ENCODE results near the gene TMEM273.

TMEM273 gene

DNA sequence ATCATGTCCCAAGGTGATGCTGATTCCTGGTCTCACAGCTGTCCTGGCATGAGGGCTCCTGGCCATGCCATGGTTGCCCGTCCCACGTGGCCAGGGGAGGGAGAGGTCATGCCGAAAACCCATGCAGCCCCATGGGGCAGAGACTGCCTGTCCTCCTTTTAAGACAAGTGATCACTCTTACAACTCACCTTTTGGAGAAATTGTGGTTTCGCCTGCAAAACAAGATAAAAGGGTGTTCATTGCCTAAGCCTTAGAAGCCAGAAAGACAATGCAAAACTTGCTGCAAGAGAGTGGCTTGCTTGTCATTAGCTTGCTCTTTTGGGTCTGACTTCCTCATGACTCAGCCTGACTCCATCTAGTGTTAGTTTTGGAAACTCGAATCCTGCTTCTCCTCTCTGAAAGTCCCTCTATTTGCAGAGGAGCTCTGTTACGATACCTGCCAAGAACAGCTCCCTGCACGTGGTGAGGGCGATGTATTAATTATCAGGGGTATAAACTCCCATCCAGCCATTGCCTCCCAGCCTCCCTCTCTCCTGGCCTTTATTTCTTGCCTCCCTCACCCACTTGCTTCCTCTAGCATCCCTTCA lies 26.7 kb downstream of the TMEM273 start:
- no peak for DNase-seq

DNA sequence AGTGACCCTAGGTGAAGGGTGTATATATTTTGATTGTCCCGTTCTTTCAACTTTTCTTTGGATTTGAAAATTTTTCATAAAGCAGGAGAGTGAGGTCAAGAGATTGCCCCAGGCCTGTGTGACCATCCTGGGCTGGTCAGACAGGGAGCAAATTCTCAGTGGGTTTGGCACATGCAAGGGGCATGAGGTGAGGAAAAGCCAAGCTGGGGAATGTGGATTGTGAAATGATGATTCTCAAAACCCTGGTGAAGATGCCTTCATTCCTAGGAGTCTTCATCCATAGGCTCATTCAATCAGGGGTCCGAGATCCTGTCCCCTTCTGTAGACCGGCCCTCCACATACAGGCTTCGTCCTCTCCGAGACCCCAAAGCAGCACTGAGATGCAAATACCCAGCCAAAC lies 27.4 kb downstream of the TMEM273 start:
- DNase-seq = no peak

DNA sequence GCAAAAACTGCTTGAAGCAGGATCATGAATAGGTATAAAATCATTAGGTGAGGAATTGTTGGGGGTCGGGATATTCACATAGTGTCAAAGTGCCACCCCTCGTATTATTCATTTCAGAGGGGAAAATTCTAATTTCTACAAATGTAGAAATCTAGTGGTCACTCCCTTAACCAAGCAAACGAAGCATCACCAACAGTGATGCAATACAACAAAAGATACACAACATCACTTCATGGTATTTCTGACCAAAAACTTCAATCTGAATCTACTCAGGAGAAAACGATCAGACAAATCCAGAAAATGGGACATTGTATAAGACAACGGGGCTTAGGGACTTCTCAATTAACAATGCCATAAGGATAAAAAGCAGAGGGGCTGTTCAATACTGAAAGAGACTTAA lies 28.1 kb downstream of the TMEM273 start:
- no peak for DNase-seq

DNA sequence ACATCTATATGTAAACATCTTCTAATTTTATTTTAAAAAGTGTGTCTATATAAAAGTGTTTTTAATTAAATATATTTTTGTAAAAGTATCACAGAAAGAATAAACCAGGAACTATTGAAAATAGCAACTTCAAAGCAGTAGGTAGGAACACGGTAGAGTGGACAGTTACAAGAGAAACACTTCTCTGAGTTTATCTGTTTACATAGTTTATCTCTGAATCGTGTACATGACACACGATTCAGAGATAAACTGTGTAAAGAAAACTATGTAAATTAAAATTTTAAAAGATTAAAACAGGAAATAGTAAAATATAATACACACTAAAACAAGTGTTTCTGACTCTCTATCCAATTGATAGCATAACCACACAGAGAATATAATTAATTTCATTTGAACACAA lies 29.3 kb downstream of the TMEM273 start:
- no peak for DNase-seq

DNA sequence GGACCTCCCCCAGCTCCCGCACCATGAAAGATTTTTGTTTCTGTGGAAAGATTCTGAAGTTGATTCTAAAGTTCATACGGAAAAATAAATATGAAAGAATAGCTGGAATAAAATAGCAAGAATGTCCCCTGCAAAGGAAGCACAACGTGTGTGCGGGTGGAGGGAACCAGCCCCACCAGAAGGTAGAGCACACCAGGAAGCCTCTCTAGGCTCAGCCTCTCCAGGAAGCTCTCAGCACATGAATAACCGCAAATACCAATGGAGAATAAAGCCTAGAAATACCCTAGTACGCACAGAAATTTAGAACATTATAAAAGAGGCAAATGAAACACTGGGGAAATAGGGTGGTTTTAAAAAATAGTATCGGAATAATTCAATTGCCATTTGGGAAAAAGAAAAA lies 29.8 kb downstream of the TMEM273 start:
- no peak for DNase-seq

DNA sequence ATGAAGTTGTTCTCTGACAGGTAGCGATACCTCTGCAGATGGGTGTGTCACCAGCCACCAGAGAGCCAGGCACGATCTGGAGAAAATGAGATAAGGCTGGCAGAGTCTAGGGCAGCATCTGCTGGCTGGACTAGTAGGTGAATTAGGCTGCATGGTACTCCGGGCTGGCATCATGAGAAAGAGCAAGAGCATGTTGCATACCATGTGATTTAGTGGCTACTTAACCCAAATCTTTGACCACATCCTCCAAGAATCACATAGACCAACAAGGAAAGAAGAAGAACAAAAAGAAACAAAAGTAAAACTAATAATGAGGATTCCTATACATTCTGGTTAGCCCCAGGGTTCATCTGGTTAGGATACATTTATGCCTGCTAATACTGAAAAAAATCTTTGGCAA lies 31.0 kb downstream of the TMEM273 start:
- no peak for DNase-seq

DNA sequence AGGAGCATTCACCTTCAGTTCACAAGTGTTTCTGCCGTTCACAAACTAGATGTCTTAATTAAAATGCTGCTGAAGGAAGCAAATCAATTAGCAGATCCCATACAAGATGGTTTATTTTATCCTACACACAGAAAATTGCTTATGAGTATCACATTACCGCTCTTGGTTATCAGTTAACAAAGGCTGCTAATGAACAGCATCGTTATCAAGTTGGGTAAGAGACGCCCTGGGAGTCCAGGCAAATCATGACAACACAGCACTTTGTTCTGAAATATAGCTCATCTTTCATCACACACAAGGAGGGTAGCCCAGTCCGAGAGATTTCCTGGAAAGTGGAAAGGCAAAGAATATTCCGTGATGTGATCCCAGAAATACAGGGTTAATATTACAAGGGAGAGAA lies 33.5 kb downstream of the TMEM273 start:
- DNase-seq = no peak

DNA sequence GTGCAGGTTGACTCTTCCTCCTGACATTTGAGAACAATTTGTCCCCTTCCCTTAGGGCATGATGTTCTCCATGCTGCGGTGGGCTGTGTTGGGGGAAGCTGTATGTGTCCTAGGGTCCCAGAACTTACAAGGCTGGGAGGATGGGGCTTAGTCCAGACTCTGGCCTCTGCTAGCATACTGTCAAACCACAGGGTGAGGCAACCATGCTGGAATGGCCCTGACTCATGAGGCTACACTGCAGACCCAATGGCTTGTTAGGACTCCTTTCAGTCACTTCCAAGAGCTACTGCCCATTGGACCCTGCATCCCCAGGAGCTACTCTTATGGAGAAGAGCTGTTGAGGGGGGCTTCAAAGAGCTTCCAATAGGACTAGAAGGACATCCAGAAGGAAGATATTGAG lies 34.2 kb downstream of the TMEM273 start:
- DNase-seq = no peak

DNA sequence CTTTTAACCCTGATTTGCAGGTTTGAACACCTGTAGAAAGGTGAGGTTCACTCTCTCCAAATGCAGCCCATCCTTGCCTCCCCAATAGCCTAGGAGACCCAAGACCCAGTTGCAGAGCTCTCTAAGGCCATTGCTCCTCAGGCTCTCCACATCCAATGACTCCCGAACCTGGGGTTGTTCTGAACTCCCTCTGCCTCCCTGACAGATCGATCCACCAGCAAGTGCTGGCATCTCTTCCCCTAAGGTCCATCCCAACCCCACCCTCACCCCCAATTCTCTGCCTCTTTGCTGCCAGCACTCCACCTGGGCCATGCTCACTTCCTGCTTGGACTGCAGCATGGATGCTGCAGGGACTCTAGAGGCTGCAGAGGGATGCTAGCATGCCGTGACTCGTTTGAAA lies 35.1 kb downstream of the TMEM273 start:
- no peak for DNase-seq

DNA sequence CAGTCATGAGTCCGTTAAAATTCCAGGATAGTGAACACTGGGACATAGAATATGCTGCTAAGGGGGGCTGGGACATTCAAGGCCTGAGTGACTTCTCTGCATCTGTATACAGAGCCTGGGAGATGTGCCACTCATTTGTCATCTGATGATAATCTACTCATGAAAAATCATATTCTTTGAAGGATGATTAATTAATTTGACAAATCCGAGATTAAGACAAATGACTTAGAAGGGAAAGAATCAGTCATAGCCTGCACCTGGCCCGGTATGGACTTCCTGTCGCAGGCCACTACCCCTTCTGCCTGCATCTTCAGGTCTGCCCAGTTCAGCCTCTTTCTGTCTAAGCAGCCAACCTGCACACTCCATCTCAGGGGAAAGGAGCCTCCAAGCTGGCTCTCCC lies 35.5 kb downstream of the TMEM273 start:
- DNase-seq = no peak

DNA sequence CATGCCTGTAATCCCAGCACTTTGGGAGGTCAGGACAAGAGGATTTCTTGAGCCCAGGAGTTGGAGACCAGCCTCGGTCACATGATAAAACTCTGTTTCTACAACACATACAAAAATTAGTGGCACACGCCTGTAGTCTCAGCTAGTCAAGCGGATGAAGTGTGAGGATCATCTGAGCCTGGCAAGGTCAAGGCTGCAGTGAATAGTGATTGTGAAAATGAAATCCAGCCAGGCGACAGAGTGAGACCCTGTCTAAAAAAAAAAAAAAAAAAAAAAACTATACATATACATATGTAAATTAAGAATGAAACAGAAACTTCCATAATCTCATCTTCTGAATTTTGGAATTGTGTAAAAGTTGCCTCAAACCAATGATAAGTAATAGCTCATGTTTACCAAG lies 36.2 kb downstream of the TMEM273 start:
- no peak for DNase-seq

DNA sequence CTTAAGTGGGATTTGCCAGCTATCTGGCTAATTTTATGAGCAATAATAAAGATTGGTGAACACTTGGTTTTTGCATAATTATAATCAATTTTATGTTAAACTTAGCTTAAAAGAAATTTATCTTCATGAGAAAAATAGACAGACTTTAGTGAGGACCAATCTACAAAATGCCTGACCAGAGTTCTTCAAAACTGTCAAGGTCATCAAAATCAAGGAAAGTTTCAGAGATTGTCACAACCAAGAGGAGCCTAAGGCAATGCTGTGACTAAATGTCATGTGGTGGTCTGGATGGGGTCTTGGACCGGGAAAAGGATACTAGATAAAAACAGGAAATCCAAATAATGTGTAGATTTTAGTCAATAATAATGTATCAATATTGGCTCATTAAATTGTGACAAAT lies 36.7 kb downstream of the TMEM273 start:
- DNase-seq = no peak

DNA sequence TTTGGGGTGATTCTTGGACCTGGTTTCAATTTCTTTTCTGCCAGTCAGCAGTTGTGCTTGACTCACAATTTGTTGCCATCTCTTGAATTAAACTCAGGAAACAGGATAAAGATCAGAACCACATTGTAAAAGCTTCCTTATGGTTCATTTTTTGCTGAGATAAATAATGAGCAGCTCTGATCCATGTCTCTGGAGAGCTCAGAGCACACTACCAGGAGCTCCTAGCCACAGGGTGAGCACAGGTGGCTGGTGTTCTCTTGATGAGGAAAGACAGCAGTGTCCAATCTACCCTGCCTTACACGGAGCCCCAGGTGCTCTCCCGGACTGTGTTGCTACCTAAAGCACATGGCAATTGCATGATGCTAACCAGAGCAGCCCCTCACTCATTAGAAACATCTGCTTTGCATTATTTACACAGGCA lies 37.2 kb downstream of the TMEM273 start:
- DNase-seq = no peak

DNA sequence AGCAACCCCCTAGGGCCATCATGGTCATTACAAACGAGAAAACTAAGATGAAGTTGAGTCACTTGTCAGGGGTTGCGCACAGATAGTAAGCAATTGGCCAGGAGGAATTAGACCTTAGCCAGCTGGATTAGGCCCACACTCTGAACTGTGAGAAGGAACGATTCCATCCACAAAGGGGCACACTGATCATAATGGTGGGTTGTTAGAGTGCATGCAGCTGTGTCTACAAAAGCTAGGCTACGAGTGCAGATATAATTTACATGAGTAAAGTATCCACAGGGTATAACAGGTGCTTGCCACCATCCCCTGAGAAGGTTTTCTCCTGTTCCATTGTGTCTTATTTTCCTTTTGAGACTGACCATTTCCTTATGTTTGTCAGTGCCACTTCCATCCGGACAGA lies 37.8 kb downstream of the TMEM273 start:
- DNase-seq = no peak

DNA sequence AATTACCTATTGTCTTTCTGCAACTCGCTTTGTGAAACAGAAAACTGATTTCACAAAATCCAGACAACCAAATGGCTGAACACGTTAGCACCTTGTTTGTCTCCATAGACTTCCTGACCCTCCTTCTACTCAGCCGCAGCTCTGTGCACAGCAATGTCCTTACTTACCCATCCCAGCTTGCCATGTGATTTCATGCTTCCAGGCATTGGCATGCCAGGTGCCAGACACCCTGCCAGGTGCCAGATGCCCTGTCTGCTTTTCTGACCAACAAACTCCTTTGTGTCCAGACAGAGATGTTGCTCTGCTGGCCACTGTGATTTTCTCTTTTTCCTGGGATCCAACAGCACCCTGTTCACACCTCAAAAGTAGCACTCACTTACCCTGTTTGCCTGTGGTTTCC lies 38.3 kb downstream of the TMEM273 start:
- no peak for DNase-seq

DNA sequence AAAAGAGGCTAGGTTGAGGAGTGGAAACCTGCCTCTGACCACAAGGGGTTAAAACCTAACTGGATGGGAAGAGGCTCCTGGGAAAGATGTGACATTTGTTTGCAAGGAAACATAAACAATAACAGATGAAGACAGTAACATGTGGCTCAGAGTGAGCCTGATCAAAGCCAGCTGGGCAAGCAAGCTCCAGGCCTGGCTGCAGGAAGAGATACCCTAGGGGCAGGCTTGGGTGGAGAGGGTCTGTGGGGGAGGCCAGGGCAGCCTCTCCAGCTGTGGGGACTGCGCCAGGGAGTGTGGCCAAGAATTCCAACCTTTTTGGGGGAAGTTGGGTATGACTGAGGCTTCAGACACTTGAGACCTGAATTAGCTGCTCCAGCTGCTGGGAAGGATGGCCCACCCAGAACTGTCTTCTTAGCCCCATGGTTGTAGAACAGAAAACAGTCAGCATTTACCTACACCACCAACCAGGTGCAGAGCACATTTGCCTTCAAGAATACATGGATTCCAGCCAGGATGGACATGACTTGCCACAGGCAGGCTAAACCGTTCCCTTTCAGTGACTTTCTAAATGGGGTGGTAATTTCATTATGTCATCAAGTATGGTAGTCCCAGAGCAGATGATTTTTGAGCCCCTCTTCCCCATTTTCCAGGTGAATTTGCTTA lies 44.0 kb downstream of the TMEM273 start:
- DNase-seq = no peak

DNA sequence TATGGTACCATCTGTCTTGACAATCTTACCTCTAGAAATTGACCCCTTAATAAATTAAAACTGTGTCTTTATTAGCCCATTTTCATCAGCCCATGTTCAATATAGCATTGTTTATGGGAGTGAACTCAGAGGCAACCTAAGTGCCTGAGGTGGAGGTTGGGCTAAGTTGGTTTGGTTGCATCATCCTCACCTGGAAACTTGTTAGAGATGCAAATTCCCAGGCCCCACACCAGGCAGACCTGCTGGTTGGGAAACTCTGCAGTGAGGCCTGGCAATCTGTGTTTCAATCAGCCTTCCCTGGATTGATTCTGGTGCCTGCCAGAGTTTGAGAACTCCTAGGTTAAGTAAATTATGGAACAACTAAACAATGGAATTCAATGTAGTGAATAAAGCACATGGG lies 44.9 kb downstream of the TMEM273 start:
- no peak for DNase-seq

DNA sequence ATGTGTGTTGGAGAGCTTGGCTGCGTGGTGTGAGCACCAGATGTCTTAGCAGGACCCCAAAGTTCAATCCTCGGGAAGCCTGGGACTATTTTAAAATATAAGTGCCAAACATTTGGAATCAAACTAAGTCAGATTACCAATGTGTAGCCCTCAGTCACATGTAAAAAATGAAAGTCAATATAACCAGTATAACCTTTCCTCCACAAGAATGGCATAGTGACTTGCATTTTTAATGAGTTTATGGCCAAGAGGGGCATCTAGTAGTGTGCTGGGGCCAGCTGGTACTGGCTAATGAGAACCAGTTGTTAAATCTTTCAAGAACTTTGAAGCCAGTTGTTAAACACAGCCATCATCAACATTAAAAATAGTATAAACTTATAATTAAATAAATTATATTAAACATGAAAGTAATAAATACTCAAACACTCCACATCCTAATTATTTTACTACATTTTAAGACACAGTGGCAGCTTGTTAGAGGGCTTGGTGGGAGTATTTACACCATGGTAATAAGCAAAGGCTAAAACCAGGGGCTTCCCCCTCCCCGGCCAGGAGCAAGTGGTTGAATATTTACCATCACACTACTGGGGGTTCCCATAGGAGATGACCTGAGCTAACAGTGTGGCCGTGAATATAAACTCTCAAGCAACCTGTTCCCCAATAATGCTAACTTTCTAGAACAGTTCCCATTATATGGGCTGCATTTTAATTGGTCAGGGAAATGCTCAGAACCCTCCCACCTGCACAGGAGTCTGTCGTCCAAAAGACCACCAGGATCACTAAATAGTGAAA lies 46.5 kb downstream of the TMEM273 start:
- DNase-seq = no peak

DNA sequence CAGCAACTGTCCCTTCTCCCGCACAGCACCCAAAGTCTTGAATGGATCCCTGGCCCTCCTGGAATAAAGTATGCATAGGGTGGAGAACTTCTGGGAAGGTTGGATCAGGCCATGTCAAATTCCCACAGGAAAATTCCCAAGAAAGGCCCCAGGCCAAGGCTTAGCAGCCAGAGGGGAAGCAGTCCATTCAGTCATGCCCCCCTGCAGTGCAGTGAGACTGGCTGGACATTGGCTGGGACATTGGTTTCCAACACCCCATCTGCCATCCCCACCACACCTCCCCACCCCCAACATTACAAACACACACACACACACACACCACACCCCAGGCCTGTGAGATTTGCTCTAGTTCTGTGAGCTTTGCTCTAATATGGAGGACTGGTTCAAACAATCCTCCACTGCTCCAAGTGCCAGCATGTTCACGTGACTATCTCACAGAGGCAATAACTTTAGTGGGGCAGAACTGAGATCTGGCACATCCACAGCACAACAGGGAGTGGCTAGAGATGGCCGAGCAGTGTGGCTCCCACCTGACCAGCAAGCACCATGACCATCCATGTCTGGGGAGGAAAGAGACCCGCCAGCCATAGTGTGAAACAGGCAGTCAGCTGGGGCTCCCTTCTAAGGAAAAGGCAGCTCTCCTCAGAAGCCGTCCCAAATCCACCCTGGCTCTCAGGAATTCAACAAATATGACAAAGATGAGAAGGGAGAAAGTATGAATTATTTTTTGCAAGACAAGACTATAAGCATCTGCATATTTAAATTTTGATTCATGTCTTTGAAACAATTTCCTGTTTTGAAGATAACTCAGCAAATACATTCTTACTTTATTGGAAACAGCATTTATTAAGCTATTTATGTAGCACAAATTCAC lies 47.6 kb downstream of the TMEM273 start:
- no peak for DNase-seq

DNA sequence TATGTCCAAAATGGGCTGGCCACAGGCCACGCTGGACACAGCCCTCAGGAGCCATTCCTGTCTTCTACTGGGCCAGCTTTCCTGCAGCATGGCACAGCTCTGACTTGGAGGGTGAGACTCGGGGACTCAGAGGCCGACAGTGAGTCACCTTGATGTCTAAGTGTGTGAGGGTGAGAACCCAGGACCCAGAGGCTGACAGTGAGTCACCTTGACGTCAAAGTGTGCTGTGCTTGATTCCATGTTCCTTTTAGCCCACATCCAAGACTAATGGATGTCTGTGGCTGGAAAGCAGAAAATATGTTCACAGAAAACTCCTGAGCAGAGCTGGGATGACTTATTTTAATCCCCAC lies 48.4 kb downstream of the TMEM273 start:
- no peak for DNase-seq

DNA sequence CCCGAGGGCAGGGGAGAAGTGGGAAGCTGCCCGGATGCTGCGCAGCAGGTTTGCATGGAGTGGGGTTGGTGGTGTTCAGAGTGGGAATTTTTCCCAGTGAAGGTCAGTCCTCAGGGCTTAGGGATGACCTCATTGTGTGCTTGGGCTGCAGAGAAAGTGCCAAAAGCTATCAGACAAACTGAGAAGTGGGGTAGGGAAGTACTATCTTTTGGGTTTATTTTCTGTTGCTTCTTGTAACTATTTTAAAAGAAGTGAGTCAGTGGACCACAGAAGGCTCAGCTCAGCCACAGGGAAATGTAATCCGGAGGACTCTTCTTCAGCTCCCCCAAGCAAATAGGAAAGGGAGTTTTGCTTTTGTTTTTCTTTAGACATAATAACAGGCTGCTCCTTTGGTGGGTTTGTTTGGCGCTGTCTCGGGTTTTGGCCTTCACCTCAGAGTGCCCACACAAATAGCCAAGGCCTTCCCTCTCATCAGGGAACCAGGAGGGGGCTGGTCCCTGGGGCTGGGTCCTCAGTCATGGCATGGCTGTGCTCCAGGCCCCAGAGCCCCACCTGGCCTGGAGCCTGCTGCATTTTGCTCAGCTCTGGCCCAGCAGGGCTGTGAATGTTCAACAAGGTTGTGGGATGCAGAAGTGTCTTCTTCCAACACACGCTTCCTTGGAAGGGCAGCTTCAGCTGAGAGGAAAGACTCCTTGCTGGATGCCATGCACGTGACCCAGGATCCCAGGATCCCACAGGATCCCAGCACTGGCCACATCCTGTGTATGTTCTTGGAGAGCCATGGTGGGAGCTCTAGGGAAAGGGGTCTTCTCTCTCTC lies 49.0 kb downstream of the TMEM273 start:
- no peak for DNase-seq

DNA sequence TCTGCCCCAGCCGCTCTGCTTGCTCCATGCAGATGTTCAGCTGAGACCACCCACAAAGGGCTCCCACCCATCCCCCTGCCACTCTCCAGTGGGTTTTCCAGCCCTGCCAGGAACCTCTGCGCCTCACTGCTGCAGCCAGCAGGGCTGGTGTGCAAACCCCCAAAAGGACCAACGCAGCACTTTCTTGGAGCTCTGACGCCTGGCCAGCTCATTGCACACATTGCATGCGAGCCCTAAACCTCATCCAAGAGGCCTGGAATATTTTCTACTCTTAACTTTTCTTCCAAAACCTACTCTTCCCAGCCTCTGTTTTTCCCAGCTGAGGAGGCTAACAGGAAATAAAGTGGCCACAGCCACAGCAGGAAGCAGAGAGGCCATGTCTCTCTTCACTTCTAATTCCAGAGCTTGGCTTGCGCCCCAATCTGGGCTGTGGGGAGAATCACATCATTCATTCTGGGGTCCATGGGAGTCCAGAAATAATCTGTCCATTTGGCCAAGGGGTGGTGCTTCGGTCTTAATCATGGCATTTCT lies 49.8 kb downstream of the TMEM273 start:
- no peak for DNase-seq
